IMR-90 (cell line): Measurements from ENCODE around the gene RSBN1L. TPM values are rescaled to one million over a fixed set of nuclear protein-coding genes. Genes with fewer than 3 reads are reported as not detected.

Source experiments
- CHD1 ChIP-seq: IDR thresholded peaks from 2 replicates; pipeline ENCODE4 v1.6.1; 2012; ENCODE audit warnings: low read depth, low read length, improper control_type of control experiment
- CTCF ChIP-seq: conservative IDR thresholded peaks from 2 replicates; pipeline ENCODE4 v1.5.1; 2012; ENCODE audit warnings: mild to moderate bottlenecking, low read depth, low read length, improper control_type of control experiment
- MAFK ChIP-seq: IDR thresholded peaks from 2 replicates; pipeline ENCODE4 v1.6.1; 2012; ENCODE audit warnings: low read depth, low read length, improper control_type of control experiment
- RFX5 ChIP-seq: IDR thresholded peaks from 2 replicates; pipeline ENCODE4 v1.8.0; 2012; ENCODE audit warnings: low read depth, mild to moderate bottlenecking, low read length, moderate library complexity
- SMC3 ChIP-seq: fragments of 150-350 bp; IDR thresholded peaks from 2 replicates; pipeline ENCODE4 v1.6.1; 2016; ENCODE audit warnings: low read depth, mild to moderate bottlenecking, antibody characterized with exemption, low read length, moderate library complexity
- polyA plus RNA-seq, 3 experiments: library from polyadenylated mRNA; depleted of rRNA; stranded (reverse); fragments of >200 nt; gene quantifications; 2 replicates each; pipeline ENCODE4 v1.2.3, GENCODE V29; 2012; ENCODE audit warnings: low replicate concordance in 1 of 3
- total RNA-seq: library from RNA; depleted of rRNA; stranded (reverse); fragments of >200 nt; gene quantifications from 2 replicates; pipeline ENCODE4 v1.2.3, GENCODE V29; 2012

RSBN1L gene
- total and polyA plus RNA-seq, 2 of the 4 experiments (the other 2 are of a cell fraction): 7.8 to 14.7 TPM

GRCh38 chr7:77731716-77732115 is 35.5 kb downstream of the RSBN1L start (continued):
- no peak for TF ChIP-seq CTCF
- no peak for TF ChIP-seq RFX5
- TF ChIP-seq SMC3: no peak
- no peak for TF ChIP-seq MAFK
- no peak for TF ChIP-seq CHD1
